SK-N-MC (cell line): ENCODE data around the gene ZNF436.
"Not testable (repeated sequence)": the region's sequence is repeated elsewhere in the genome, so short reads cannot be mapped to it uniquely, and the experiment has no call there.

Source experiments
- DNase-seq: peaks from one replicate; pipeline ENCODE4 v3.0.0-alpha.2; 2011; ENCODE audit warnings: low read depth, low spot score
- H3K27ac ChIP-seq: fragments of 200-600 bp; sonication (generic); 2 replicates; pipeline ENCODE4 v1.5.1; 2016; ENCODE audit warnings: mixed run types
- H3K36me3 ChIP-seq: fragments of 200-600 bp; sonication (generic); 2 replicates; pipeline ENCODE4 v1.6.1; 2017; ENCODE audit warnings: antibody characterized with exemption, low read length, mixed read lengths; ENCODE audit not compliant: insufficient read depth
- H3K4me3 ChIP-seq: fragments of 200-600 bp; sonication (generic); 2 replicates; pipeline ENCODE4 v1.5.1; 2016
- H3K9ac ChIP-seq: fragments of 200-600 bp; sonication (generic); 2 replicates; pipeline ENCODE4 v1.8.0; 2017; ENCODE audit warnings: mixed run types, mixed read lengths; ENCODE audit not compliant: insufficient read length
- H3K9me3 ChIP-seq: fragments of 200-600 bp; sonication (generic); 2 replicates; pipeline ENCODE4 v1.6.1; 2017; ENCODE audit warnings: low read depth, mild to moderate bottlenecking, antibody characterized with exemption, low read length, moderate library complexity, mixed read lengths
- EZH2 ChIP-seq: fragments of 200-600 bp; sonication (generic); IDR thresholded peaks from one replicate; pipeline ENCODE4 v1.6.1; 2017; ENCODE audit warnings: antibody characterized with exemption
- FOXP2 ChIP-seq: optimal IDR thresholded peaks from 2 replicates; pipeline ENCODE3; 2011; ENCODE audit warnings: mild to moderate bottlenecking, moderate library complexity; ENCODE audit not compliant: insufficient read depth; ENCODE audit errors: extremely low read length, control extremely low read depth
- POLR2AphosphoS5 ChIP-seq: IDR thresholded peaks from 2 replicates; pipeline ENCODE4 v1.6.1; 2012; ENCODE audit warnings: mild to moderate bottlenecking, low read depth, low read length, borderline replicate concordance

Gene ZNF436

DNA sequence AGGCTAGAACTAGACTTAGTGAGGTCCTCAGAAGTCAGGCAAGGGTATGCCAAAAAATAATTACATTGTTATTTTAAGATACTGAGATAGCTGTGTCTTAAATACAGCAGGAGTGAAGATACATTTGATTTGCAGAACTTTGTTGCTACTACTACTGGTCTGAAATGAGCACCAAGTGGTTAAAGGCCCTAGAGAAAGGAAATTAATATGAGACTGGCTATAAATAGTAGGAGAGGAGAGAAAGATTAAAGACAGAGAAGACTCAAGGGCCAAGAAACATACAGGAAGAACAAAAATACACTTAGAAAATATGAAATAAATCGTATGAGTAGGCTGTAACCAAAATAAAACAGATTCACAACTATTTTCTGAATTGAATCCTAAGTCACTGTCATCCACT lies 46.9 kb downstream of the ZNF436 start:
- DNase-seq, result no peak
- Histone ChIP-seq H3K9me3 (no peaks in the 10 kb centered on the region), H3K36me3 (peaks cover 80% of the 10 kb centered on the region), H3K27ac (no peak overlapping the region), H3K4me3 (no peak overlapping the region), H3K9ac (no peak overlapping the region)
- TF ChIP-seq POLR2AphosphoS5 (no peak), EZH2 (no peak), FOXP2 (no peak)

- peaks cover 96% of the 10 kb centered on the region for H3K36me3 ChIP-seq
- not testable (repeated sequence) for H3K9ac ChIP-seq, DNase-seq, H3K9me3 ChIP-seq, H3K27ac ChIP-seq, H3K4me3 ChIP-seq
Observed at GRCh38 chr1:23310280-23310679, 59.4 kb downstream of the ZNF436 start.
